B cell (primary cell): ENCODE measurements around the gene LRRC49. TPM values are rescaled to one million over a fixed set of nuclear protein-coding genes. Genes with fewer than 3 reads are reported as not detected.

ENCODE experiments used
- ATAC-seq: fragments of 200-7000 bp; cut with Tn5 transposase; one replicate; pipeline ENCODE4 v1.10.0; 2021; ENCODE audit warnings: low read depth, mild to moderate bottlenecking, moderate number of reproducible peaks, moderate library complexity
- CTCF ChIA-PET: fragments of 350-600 bp; sonication (Branson Sonifier 250); formaldehyde crosslinking; loops from one replicate; lab custom pipeline; 2021; ENCODE audit warnings: antibody characterized with exemption, inconsistent platforms; lab: Charles Lee
- POLR2A ChIA-PET: fragments of 350-600 bp; sonication (Branson Sonifier 250); formaldehyde crosslinking; loops from one replicate; lab custom pipeline; 2021; ENCODE audit warnings: antibody characterized with exemption; lab: Charles Lee
- DNase-seq: peaks from one replicate; pipeline ENCODE4 v3.0.0; 2013
- H2AFZ ChIP-seq: 2 replicates; pipeline ENCODE4 v1.6.1; 2012; ENCODE audit warnings: mild to moderate bottlenecking, low read depth, low read length; ENCODE audit not compliant: insufficient read depth, poor library complexity, severe bottlenecking
- H3K27ac ChIP-seq, 2 donors: 1 replicate in 1 of 2; 2 replicates in 1 of 2; pipeline ENCODE4 v1.5.1; 2012 to 2013; ENCODE audit warnings: low read length in 2 of 2, mild to moderate bottlenecking in 2 of 2, moderate library complexity in 1 of 2
- H3K27me3 ChIP-seq, 4 experiments: fragments of 200-600 bp in 1 of 4; sonication (generic) in 1 of 4; replicated peaks in 1 of 4; 1 replicate in 2 of 4; 2 replicates in 2 of 4; pipeline versions ENCODE4 v1.6.1 to v1.7.0; 2013 to 2016; ENCODE audit warnings: low read length in 3 of 4, mild to moderate bottlenecking in 2 of 4, mixed read lengths in 1 of 4, moderate library complexity in 1 of 4; ENCODE audit not compliant: insufficient read depth in 4 of 4, control insufficient read depth in 3 of 4; ENCODE audit errors: control extremely low read depth in 1 of 4
- H3K36me3 ChIP-seq, 2 experiments: replicated peaks in 1 of 2; 1 replicate in 1 of 2; 2 replicates in 1 of 2; pipeline versions ENCODE4 v1.6.1 to v1.7.1; 2013; ENCODE audit warnings: low read length in 1 of 2; ENCODE audit not compliant: insufficient read depth in 2 of 2, control insufficient read depth in 1 of 2; ENCODE audit errors: control extremely low read depth in 1 of 2, extremely low read depth in 1 of 2
- H3K4me1 ChIP-seq, 2 donors: fragments of 200-600 bp in 1 of 2; sonication (generic) in 1 of 2; 1 replicate in 1 of 2; 2 replicates in 1 of 2; pipeline versions ENCODE4 v1.5.1 to v1.6.1; 2013 to 2017; ENCODE audit warnings: low read length in 2 of 2; ENCODE audit not compliant: control insufficient read depth in 2 of 2, insufficient read depth in 2 of 2
- H3K4me2 ChIP-seq: replicated peaks from 2 replicates; pipeline ENCODE3; 2012; ENCODE audit warnings: mild to moderate bottlenecking, low read depth, low read length; ENCODE audit not compliant: poor library complexity, severe bottlenecking
- H3K4me3 ChIP-seq, 5 experiments: fragments of 200-600 bp in 1 of 5; sonication (generic) in 1 of 5; 1 replicate in 3 of 5; 2 replicates in 2 of 5; pipeline versions ENCODE4 v1.5.1 to v1.7.0; 2011 to 2016; ENCODE audit warnings: low read length in 4 of 5, mild to moderate bottlenecking in 4 of 5, low read depth in 2 of 5, control low read depth in 1 of 5, moderate library complexity in 1 of 5; ENCODE audit not compliant: insufficient read depth in 1 of 5; ENCODE audit errors: control extremely low read depth in 1 of 5, extremely low read depth in 1 of 5
- H3K79me2 ChIP-seq: fragments of 200-600 bp; sonication (generic); one replicate; pipeline ENCODE4 v1.6.0; 2016; ENCODE audit warnings: low read length; ENCODE audit not compliant: control insufficient read depth, insufficient read depth
- H3K9ac ChIP-seq: fragments of 200-600 bp; sonication (generic); 2 replicates; pipeline ENCODE4 v1.6.1; 2017; ENCODE audit warnings: mild to moderate bottlenecking, low read length, moderate library complexity
- H3K9me3 ChIP-seq, 3 donors: one replicate each; pipeline versions ENCODE4 v1.6.1 to v1.7.1; 2013; ENCODE audit warnings: low read length in 2 of 3; ENCODE audit not compliant: control insufficient read depth in 2 of 3, insufficient read depth in 1 of 3; ENCODE audit errors: control extremely low read depth in 1 of 3
- H4K20me1 ChIP-seq: 2 replicates; pipeline ENCODE4 v1.6.0; 2012; ENCODE audit warnings: mild to moderate bottlenecking, low read length; ENCODE audit not compliant: insufficient read depth, control insufficient read depth, poor library complexity, severe bottlenecking
- H3K27ac Mint-ChIP-seq: one replicate; pipeline ENCODE4 v1.8.0; 2021; ENCODE audit warnings: mixed read lengths
- H3K27me3 Mint-ChIP-seq: one replicate; pipeline ENCODE4 v1.8.0; 2021; ENCODE audit warnings: mixed read lengths
- H3K4me1 Mint-ChIP-seq: one replicate; pipeline ENCODE4 v1.8.0; 2021; ENCODE audit warnings: mixed read lengths
- H3K4me3 Mint-ChIP-seq: one replicate; pipeline ENCODE4 v1.8.0; 2021; ENCODE audit warnings: mixed read lengths
- H3K9me3 Mint-ChIP-seq: one replicate; pipeline ENCODE4 v1.8.0; 2022; ENCODE audit warnings: mixed read lengths; ENCODE audit not compliant: insufficient read depth
- EZH2 ChIP-seq: IDR thresholded peaks from 2 replicates; pipeline ENCODE4 v1.6.1; 2012; ENCODE audit warnings: borderline replicate concordance, low read depth, mild to moderate bottlenecking, moderate library complexity, low read length; ENCODE audit not compliant: insufficient read depth, poor library complexity, severe bottlenecking
- WGBS: methylation state at CpG from one replicate; pipeline ENCODE4 v1.1.5; 2013; ENCODE audit warnings: missing lambda C conversion rate; ENCODE audit not compliant: insufficient coverage; 5-methylcytosine and 5-hydroxymethylcytosine counted together
- intact Hi-C: fragments of 100-400 bp; cut with micrococcal nuclease; formaldehyde crosslinking; loops from one replicate; pipeline ENCODE4 v1.10.0; 2022
- polyA plus RNA-seq: library from polyadenylated mRNA; depleted of rRNA; stranded (reverse); fragments of >200 nt; gene quantifications from 2 replicates; pipeline ENCODE4 v1.2.3, GENCODE V29; 2012
- total RNA-seq, 2 donors: library from RNA; stranded (reverse); fragments of 120-200 nt in 1 of 2; gene quantifications; 1 replicate in 1 of 2; 2 replicates in 1 of 2; pipeline versions ENCODE4 v1.2.3 to v1.2.4, GENCODE V29; 2013 to 2022
- TF ChIP-seq, protein P1 (sequence below): fragments of 200-600 bp; IDR thresholded peaks from one replicate; pipeline ENCODE4 v1.8.0; 2022; ENCODE audit warnings: antibody characterized with exemption, mild to moderate bottlenecking

LRRC49 gene
- total and polyA plus RNA-seq, 2 donors (not counting 1 experiment from before 2014, with no cell fraction given) = 0.22 to 1.4 TPM

DNA sequence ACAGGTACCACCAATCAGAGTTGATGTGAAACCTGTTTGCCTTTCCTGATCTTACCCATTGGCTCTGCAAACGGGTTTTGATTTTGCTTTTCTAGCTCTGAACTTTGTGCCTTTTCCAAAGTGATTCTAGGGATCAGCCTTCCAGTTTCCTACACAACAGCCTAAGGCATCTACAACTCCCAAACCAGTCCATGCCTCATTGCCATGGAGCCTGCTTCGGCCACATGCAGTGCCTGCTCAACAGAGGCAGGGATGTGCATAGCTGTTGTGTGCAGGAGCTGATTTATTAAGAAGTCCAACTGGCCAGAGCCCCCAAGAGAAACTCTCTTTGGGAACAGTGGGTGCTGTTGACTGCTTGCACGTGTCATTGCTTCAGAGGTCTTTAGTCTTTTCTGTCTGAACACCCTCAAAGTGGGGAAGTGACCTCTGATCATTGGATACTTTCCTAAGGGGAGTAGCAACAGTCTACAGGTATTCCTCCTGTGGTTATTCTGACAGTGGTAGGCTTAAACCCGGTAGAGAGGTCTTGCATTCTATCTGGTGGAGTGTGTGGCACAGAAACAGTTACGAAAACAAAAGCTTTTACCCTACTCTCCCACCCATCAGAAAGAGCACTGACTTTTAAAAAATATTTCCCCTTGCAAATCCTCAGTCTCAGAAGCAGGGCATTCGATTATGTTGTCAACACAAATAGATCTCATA, 186.0 kb downstream of the LRRC49 start:
- H3K4me1 ChIP-seq = no peaks in the 10 kb centered on the region
- H3K4me1 Mint-ChIP-seq = no peaks in the 10 kb centered on the region
- H4K20me1 ChIP-seq = no peaks in the 10 kb centered on the region
- POLR2A ChIA-PET = no interaction called here
- H3K27me3 ChIP-seq = no peaks in the 10 kb centered on the region
- H3K4me2 ChIP-seq = no peak overlapping the region
- no peak for DNase-seq
- WGBS = 63% methylated on average over 3 of the region's 6 CpGs
- no peak for TF ChIP-seq EZH2
- TF ChIP-seq, protein P1, sequence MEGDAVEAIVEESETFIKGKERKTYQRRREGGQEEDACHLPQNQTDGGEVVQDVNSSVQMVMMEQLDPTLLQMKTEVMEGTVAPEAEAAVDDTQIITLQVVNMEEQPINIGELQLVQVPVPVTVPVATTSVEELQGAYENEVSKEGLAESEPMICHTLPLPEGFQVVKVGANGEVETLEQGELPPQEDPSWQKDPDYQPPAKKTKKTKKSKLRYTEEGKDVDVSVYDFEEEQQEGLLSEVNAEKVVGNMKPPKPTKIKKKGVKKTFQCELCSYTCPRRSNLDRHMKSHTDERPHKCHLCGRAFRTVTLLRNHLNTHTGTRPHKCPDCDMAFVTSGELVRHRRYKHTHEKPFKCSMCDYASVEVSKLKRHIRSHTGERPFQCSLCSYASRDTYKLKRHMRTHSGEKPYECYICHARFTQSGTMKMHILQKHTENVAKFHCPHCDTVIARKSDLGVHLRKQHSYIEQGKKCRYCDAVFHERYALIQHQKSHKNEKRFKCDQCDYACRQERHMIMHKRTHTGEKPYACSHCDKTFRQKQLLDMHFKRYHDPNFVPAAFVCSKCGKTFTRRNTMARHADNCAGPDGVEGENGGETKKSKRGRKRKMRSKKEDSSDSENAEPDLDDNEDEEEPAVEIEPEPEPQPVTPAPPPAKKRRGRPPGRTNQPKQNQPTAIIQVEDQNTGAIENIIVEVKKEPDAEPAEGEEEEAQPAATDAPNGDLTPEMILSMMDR = no peak
- no peaks in the 10 kb centered on the region for H3K79me2 ChIP-seq
- H3K4me3 Mint-ChIP-seq = no peak overlapping the region
- no peak overlapping the region for H3K9ac ChIP-seq
- H3K36me3 ChIP-seq = no peaks in the 10 kb centered on the region
- no peak overlapping the region for H3K4me3 ChIP-seq
- CTCF ChIA-PET = no interaction called here
- no peak overlapping the region for H3K27ac Mint-ChIP-seq
- ATAC-seq = no peak
- H3K27me3 Mint-ChIP-seq = peaks cover 9% of the 10 kb centered on the region
- no peaks in the 10 kb centered on the region for H3K9me3 ChIP-seq
- H3K9me3 Mint-ChIP-seq = peaks cover 8% of the 10 kb centered on the region
- no peak overlapping the region for H2AFZ ChIP-seq
- intact Hi-C loops = no loop called here
- no peak overlapping the region for H3K27ac ChIP-seq

DNA sequence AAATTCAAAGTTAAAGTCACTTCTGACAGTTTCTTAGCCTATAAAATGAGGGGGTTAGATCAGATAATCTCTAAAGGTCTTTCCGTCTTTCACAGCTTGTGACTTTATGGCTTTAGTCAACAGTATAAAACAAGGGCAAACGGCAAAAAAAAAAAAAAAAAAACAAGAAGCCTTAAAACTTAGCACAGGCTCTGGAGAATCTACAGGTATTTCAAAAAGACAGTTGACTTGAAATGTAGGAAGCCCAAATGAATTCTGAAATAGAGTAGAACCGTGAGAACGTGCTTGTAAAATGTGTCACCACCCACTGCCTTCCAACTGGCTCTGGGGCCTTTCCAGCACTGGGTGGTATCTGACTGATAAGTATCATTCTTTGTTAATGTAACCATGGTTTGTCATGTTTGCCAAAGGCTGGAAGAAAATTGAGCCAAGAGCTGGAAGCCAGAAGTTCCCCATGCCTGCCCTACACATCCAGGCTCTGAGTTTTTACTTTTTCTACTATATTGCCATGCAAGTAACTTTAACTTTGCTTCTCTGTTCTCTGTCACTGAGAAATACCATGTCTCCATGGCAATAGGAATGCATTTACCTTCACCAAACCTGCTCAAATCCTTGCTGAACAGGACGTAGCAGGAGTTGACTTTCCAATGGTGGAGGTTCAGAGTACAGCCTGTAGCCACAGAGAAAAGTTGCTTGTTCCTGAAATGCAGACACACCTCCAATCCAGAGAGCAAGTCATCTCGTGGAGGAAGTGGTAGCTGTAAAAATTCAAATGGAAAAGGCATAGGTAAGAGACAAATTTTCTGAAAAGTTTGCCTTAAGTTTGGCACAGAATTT, 186.8 kb downstream of the LRRC49 start:
- no peak overlapping the region for H3K27ac Mint-ChIP-seq
- H2AFZ ChIP-seq = no peak overlapping the region
- 0% methylated on average over 1 of the region's 6 CpGs for WGBS
- no peaks in the 10 kb centered on the region for H3K9me3 ChIP-seq
- no peaks in the 10 kb centered on the region for H3K36me3 ChIP-seq
- TF ChIP-seq, protein P1 = no peak
- TF ChIP-seq EZH2 = no peak
- H3K27me3 ChIP-seq = no peaks in the 10 kb centered on the region
- no peak overlapping the region for H3K4me2 ChIP-seq
- intact Hi-C loops = no loop called here
- H3K27me3 Mint-ChIP-seq = peaks cover 14% of the 10 kb centered on the region
- no peaks in the 10 kb centered on the region for H3K4me1 Mint-ChIP-seq
- no peak overlapping the region for H3K4me3 ChIP-seq
- ChIA-PET CTCF (no interaction called here), POLR2A (interaction anchor here (0.6 kb wide), 1 partner anchor 19 kb away, joined by 6 read pairs; no protein-coding TSS in a partner anchor)
- peaks cover 7% of the 10 kb centered on the region for H3K9me3 Mint-ChIP-seq
- DNase-seq = no peak
- H3K4me1 ChIP-seq = no peaks in the 10 kb centered on the region
- ATAC-seq = no peak
- H3K79me2 ChIP-seq = no peaks in the 10 kb centered on the region
- no peak overlapping the region for H3K9ac ChIP-seq
- no peaks in the 10 kb centered on the region for H4K20me1 ChIP-seq
- no peak overlapping the region for H3K4me3 Mint-ChIP-seq
- H3K27ac ChIP-seq = no peak overlapping the region
